Trophoblast cell (in vitro differentiated cells and primary cell): ENCODE data around the gene MS4A15.

ENCODE experiments used
- DNase-seq, 2 donors: peaks; one replicate each; pipeline ENCODE4 v3.0.0-alpha.2; 2016
- H2AFZ ChIP-seq: 2 replicates; pipeline ENCODE4 v1.6.1; 2013; ENCODE audit warnings: low read length, moderate library complexity, mild to moderate bottlenecking; ENCODE audit not compliant: insufficient read depth, poor library complexity
- H2AK5ac ChIP-seq: 2 replicates; pipeline ENCODE4 v1.6.1; 2013; ENCODE audit warnings: mild to moderate bottlenecking, low read length
- H2BK120ac ChIP-seq: 2 replicates; pipeline ENCODE4 v1.6.1; 2013; ENCODE audit warnings: low read length, mild to moderate bottlenecking, moderate library complexity; ENCODE audit not compliant: insufficient read depth, poor library complexity
- H2BK12ac ChIP-seq: 2 replicates; pipeline ENCODE4 v1.6.1; 2013; ENCODE audit warnings: mild to moderate bottlenecking, low read length, moderate library complexity
- H2BK5ac ChIP-seq: 2 replicates; pipeline ENCODE4 v1.6.1; 2013; ENCODE audit warnings: low read length, low read depth, moderate library complexity, mild to moderate bottlenecking; ENCODE audit not compliant: poor library complexity
- H3K14ac ChIP-seq: 2 replicates; pipeline ENCODE4 v1.6.1; 2013; ENCODE audit warnings: mild to moderate bottlenecking, low read length
- H3K18ac ChIP-seq: 2 replicates; pipeline ENCODE4 v1.6.1; 2013; ENCODE audit warnings: mild to moderate bottlenecking, low read length
- H3K23ac ChIP-seq: 2 replicates; pipeline ENCODE4 v1.6.1; 2013; ENCODE audit warnings: low read length
- H3K27ac ChIP-seq: 2 replicates; pipeline ENCODE4 v1.5.1; 2013; ENCODE audit warnings: low read depth, mild to moderate bottlenecking, inconsistent platforms, low read length, moderate library complexity
- H3K27me3 ChIP-seq: 2 replicates; pipeline ENCODE4 v1.6.1; 2013; ENCODE audit warnings: inconsistent platforms, mild to moderate bottlenecking, low read length, moderate library complexity; ENCODE audit not compliant: insufficient read depth
- H3K36me3 ChIP-seq, 2 experiments: 1 replicate in 1 of 2; 2 replicates in 1 of 2; pipeline ENCODE4 v1.6.1; 2013; ENCODE audit warnings: low read length in 2 of 2, mild to moderate bottlenecking in 2 of 2, moderate library complexity in 1 of 2; ENCODE audit not compliant: insufficient read depth in 2 of 2, control insufficient read depth in 1 of 2
- H3K4ac ChIP-seq: 2 replicates; pipeline ENCODE4 v1.6.1; 2013; ENCODE audit warnings: low read depth, mild to moderate bottlenecking, low read length, moderate library complexity
- H3K4me1 ChIP-seq, 2 experiments: 1 replicate in 1 of 2; 2 replicates in 1 of 2; pipeline ENCODE4 v1.6.1; 2013; ENCODE audit warnings: low read length in 2 of 2, mild to moderate bottlenecking in 2 of 2, moderate library complexity in 1 of 2; ENCODE audit not compliant: insufficient read depth in 2 of 2, control insufficient read depth in 1 of 2
- H3K4me2 ChIP-seq: 2 replicates; pipeline ENCODE4 v1.6.1; 2013; ENCODE audit warnings: inconsistent platforms, mild to moderate bottlenecking, low read length, moderate library complexity
- H3K4me3 ChIP-seq: 2 replicates; pipeline ENCODE4 v1.5.1; 2013; ENCODE audit warnings: mild to moderate bottlenecking, low read depth, low read length, inconsistent platforms
- H3K79me1 ChIP-seq: one replicate; pipeline ENCODE4 v1.6.1; 2013; ENCODE audit warnings: low read length
- H3K79me2 ChIP-seq: 2 replicates; pipeline ENCODE4 v1.6.1; 2013; ENCODE audit warnings: low read length, mild to moderate bottlenecking; ENCODE audit not compliant: control insufficient read depth, insufficient read depth, poor library complexity
- H3K9ac ChIP-seq: 2 replicates; pipeline ENCODE4 v1.6.1; 2013; ENCODE audit warnings: mild to moderate bottlenecking, low read length
- H3K9me3 ChIP-seq: 2 replicates; pipeline ENCODE4 v1.6.1; 2013; ENCODE audit warnings: low read depth, mild to moderate bottlenecking, control low read depth, inconsistent platforms, low read length; ENCODE audit not compliant: insufficient read depth
- H4K12ac ChIP-seq: 2 replicates; pipeline ENCODE4 v1.6.1; 2013; ENCODE audit warnings: low read depth, mild to moderate bottlenecking, low read length, moderate library complexity
- H4K8ac ChIP-seq: 2 replicates; pipeline ENCODE4 v1.6.1; 2013; ENCODE audit warnings: low read depth, mild to moderate bottlenecking, low read length, moderate library complexity
- H4K91ac ChIP-seq: one replicate; pipeline ENCODE4 v1.6.1; 2013; ENCODE audit warnings: low read depth, mild to moderate bottlenecking, low read length, moderate library complexity
- WGBS: extraction: QIAGEN DNeasy Blood & Tissue Kit; methylation state at CpG from one replicate; pipeline ENCODE4 v1.1.7; 2013; ENCODE audit warnings: missing lambda C conversion rate; ENCODE audit not compliant: insufficient read length, insufficient coverage; ENCODE audit errors: extremely low coverage; 5-methylcytosine and 5-hydroxymethylcytosine counted together

Gene MS4A15

DNA sequence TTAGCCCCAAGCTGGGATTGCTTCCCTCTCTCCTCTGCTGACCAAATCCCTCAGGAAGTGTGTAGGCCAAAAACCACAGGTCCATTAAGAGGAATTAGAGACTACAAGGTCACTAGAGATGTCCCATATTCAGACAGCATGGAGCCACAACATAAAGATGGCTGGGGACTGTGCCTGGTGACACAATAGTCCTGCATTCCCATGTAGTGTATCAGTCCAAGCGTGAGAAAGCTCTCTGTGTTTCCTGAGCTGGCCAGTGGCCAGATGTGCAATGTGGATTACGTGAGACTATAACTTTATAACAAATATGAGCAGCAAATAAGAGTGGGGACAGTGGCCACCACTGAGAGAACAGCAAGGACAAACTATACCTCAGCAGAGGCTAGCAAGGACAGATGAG is 20.9 kb downstream of the MS4A15 start:
- whole genome bisulfite sequencing: no CpG with 5 or more reads among the region's 2 CpGs
- Histone ChIP-seq H3K9ac (no peak overlapping the region), H2BK120ac (no peak overlapping the region)

DNA sequence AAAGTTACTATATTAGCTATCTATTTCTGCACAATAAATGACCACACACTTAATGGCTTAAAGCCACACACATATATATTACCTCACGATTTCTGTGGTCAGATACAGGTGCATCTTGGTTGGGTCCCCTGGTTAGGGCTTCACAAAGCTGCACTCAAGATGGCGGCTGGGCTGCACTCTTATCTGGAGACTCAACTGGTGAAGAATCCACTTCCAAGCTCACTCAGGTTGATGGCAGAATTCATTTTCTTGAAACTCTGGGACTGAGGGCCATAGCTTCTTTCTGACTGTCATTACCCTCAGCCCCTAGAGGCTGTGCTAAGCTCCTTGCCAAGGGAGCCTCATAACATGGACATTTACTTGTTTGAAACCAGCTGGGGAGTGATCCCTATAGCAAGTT is 23.4 kb downstream of the MS4A15 start:
- H3K18ac ChIP-seq: no peak overlapping the region
- H2AK5ac ChIP-seq: no peak overlapping the region
- H3K36me3 ChIP-seq: no peaks in the 10 kb centered on the region
- H3K14ac ChIP-seq: no peak overlapping the region
- no peak overlapping the region for H3K4me2 ChIP-seq
- no peaks in the 10 kb centered on the region for H3K79me2 ChIP-seq
- H3K4me3 ChIP-seq: no peak overlapping the region
- peaks cover 4 to 7% of the 10 kb centered on the region in 2 experiments for H3K4me1 ChIP-seq
- no CpG with 5 or more reads among the region's 2 CpGs for WGBS
- H4K91ac ChIP-seq: no peak overlapping the region
- H2BK12ac ChIP-seq: no peak overlapping the region
- no peak overlapping the region for H3K9ac ChIP-seq
- no peak overlapping the region for H2BK5ac ChIP-seq
- no peak overlapping the region for H4K8ac ChIP-seq
- DNase-seq: no peak
- H3K27me3 ChIP-seq: no peaks in the 10 kb centered on the region
- no peaks in the 10 kb centered on the region for H3K9me3 ChIP-seq
- H4K12ac ChIP-seq: no peak overlapping the region
- H3K23ac ChIP-seq: no peak overlapping the region
- H3K79me1 ChIP-seq: peaks cover 2% of the 10 kb centered on the region
- no peak overlapping the region for H3K27ac ChIP-seq
- H3K4ac ChIP-seq: no peak overlapping the region
- H2BK120ac ChIP-seq: no peak overlapping the region
- no peak overlapping the region for H2AFZ ChIP-seq

More for the DNA sequence above, 20.9 kb downstream of the MS4A15 start:
- Histone ChIP-seq H3K4me2 (no peak overlapping the region), H4K8ac (no peak overlapping the region), H3K79me1 (peaks cover 2% of the 10 kb centered on the region), H2AK5ac (no peak overlapping the region), H2AFZ (no peak overlapping the region), H4K91ac (no peak overlapping the region), H3K14ac (no peak overlapping the region), H4K12ac (no peak overlapping the region), H3K27ac (no peak overlapping the region), H3K18ac (no peak overlapping the region), H2BK12ac (no peak overlapping the region), H3K79me2 (no peaks in the 10 kb centered on the region), H3K27me3 (no peaks in the 10 kb centered on the region), H3K23ac (no peak overlapping the region), H3K4ac (no peak overlapping the region), H3K9me3 (no peaks in the 10 kb centered on the region), H2BK5ac (no peak overlapping the region), H3K36me3 (no peaks in the 10 kb centered on the region), H3K4me3 (no peak overlapping the region), H3K4me1 (peaks cover 4 to 7% of the 10 kb centered on the region in 2 experiments)
- peak; percentile 41 to 42 for DNase-seq

DNA sequence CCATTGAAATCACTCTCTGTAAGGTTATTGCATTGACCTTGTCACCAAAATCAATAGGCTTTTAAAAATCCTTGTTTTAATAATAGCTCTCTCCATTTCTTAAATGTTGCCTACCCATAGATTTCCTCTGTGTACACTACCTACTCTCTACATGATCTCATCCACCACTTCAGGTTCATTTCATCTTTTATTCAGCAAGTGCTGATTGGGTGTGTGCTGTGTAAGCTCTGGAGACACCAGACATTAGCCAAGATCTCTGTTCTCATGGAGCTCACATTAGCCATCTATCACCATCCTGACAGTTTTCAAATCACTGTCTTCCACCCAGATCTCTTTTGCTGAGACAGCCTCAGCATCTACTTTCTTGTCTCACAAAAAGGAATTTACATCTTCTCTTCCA is 24.1 kb downstream of the MS4A15 start:
- Histone ChIP-seq H3K36me3 (no peaks in the 10 kb centered on the region), H3K27ac (no peak overlapping the region), H3K14ac (no peak overlapping the region), H3K79me2 (no peaks in the 10 kb centered on the region), H3K4me3 (no peak overlapping the region), H2BK12ac (no peak overlapping the region), H3K79me1 (peaks cover under 1% of the 10 kb centered on the region), H4K91ac (no peak overlapping the region), H2AFZ (no peak overlapping the region), H3K4me1 (peaks cover 4 to 7% of the 10 kb centered on the region in 2 experiments), H3K9ac (no peak overlapping the region), H3K23ac (no peak overlapping the region), H2AK5ac (no peak overlapping the region), H3K4ac (no peak overlapping the region), H3K9me3 (no peaks in the 10 kb centered on the region), H2BK5ac (no peak overlapping the region), H3K18ac (no peak overlapping the region), H3K4me2 (no peak overlapping the region), H4K8ac (no peak overlapping the region), H3K27me3 (no peaks in the 10 kb centered on the region), H2BK120ac (no peak overlapping the region), H4K12ac (no peak overlapping the region)
- DNase-seq: no peak

- Histone ChIP-seq H3K4me2 (no peak overlapping the region), H3K23ac (no peak overlapping the region), H2BK12ac (no peak overlapping the region), H3K79me2 (no peaks in the 10 kb centered on the region), H3K9me3 (peaks cover 2% of the 10 kb centered on the region), H3K4me1 (peaks cover 0 to 3% of the 10 kb centered on the region in 2 experiments), H2AFZ (no peak overlapping the region), H3K4me3 (no peak overlapping the region), H4K12ac (no peak overlapping the region), H3K79me1 (no peaks in the 10 kb centered on the region), H3K9ac (no peak overlapping the region), H3K4ac (no peak overlapping the region), H2BK120ac (no peak overlapping the region), H4K8ac (no peak overlapping the region), H3K18ac (no peak overlapping the region), H3K27me3 (no peaks in the 10 kb centered on the region), H2BK5ac (no peak overlapping the region), H3K14ac (no peak overlapping the region), H3K36me3 (no peaks in the 10 kb centered on the region), H4K91ac (no peak overlapping the region), H2AK5ac (no peak overlapping the region), H3K27ac (no peak overlapping the region)
- DNase-seq: no peak
- no CpG with 5 or more reads among the region's 7 CpGs for WGBS
Observed at GRCh38 chr11:60781286-60781980, 24.8 kb downstream of the MS4A15 start.
